Stimulated activated CD4-positive, alpha-beta T cell treated with anti-CD3 and anti-CD28 coated beads, Interleukin-2, amount 100 ng/mL, for 48 hours (primary cell): ENCODE measurements around the gene TTC7B.

Experiments used
- DNase-seq, 2 donors: peaks; one replicate each; pipeline ENCODE4 v3.0.0-alpha.2; 2020

TTC7B gene

DNA sequence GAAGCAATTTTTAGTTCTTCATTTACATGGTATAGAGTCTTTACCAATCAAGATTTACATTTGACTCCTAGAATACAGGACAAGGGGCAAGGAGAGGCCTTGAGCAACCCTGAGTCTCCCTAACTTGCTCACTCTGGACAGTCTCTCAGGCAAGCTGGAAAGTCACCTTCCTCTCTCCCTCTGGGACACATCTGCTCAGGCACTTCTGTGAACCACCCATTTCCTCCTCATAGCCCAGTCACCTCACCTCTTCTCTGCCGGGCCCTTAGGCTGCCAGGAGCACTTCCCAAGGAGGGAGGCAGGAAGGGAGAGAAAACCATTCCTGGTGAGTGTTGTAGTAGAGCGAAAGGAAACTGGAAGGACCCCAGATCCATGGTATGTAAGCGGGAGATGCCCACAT is 202.8 kb downstream of the TTC7B start:
- no peak for DNase-seq

DNA sequence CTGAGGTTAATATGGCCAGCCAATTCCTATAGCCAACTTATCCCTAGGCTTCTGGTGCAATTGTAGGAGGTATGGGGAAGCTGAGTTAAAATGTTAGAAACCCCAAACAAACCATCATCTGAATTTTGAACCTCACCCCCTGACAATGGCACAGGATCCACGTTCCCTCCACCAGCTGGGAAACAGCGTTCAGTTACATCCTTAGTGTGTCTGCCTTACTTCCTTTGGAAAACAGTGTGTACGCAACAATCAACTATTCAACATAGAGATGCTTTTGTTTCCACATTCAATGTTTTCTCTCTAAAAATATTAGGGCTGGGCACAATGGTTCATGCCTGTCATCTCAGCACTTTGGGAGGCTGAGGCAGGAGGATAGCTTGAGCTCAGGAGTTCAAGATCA is 203.4 kb downstream of the TTC7B start:
- DNase-seq = no peak

DNA sequence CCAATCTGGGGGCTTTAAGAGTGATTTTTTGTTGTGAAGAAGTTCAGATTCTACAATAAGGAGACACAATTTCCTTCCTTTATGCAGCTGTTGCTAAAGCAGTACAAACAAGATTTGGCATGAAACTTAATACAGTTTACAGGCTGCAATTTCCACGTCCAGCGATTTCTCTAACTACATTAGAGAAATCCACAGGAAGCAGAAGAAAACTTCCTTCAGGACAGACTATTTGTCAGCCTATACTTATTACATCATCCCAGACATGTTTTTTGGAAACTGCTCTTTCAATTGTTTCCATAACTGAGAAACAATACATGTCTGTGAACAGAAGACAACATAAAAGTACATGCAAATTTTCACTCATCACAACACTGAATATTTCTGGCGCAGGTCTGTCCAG is 204.3 kb downstream of the TTC7B start:
- DNase-seq = no peak

DNA sequence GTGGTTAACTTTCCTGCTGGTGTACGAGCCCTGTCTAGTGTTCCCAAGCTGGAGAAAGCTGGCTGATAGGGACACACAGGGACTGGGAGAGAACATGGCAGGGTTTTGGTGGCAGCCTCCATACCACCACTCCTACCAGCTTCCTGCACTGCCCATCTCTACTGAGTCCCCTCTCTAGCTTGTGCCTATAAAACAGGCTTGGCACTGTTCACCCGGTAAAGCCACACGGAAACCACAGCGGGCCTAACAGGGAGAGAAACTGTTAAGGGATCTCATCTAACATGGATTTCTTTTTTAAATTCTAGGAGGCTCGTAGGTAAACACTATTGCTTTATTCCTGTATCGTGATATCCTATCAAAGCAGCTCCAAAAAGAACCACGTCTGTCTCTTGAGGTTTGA is 204.7 kb downstream of the TTC7B start:
- DNase-seq = no peak

DNA sequence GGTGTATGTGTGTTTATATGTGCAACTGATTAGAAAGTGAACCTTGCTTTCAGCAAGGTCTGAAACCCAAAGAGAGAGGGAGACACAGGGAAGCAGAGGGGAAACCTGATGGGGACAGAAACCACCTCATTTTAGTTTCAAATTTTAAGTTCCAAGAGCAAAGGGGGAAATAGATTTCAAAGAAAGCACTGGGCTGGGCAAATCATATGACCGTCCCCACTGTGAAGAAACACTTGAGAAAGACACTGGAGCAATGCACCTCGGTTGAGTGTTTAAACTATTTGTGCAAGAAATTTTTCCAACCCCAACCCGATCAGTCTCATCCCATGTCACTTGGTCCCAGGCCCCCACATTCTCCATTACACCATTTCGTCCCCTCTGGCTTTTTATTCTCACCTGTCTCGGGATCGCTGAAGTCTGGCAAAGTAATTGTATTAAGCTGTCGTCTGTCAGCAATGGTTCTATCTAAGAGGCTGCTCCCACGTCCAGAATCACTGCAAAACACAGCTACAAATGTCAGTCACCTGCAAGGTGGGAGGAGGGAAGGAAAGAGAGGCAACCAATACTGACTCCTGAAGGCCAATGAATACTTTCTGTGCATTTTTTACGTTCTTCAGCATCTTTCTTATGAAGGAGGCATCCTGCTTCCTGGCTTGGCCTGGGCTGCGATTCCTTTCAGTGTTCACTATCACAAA is 205.7 kb downstream of the TTC7B start:
- no peak for DNase-seq

DNA sequence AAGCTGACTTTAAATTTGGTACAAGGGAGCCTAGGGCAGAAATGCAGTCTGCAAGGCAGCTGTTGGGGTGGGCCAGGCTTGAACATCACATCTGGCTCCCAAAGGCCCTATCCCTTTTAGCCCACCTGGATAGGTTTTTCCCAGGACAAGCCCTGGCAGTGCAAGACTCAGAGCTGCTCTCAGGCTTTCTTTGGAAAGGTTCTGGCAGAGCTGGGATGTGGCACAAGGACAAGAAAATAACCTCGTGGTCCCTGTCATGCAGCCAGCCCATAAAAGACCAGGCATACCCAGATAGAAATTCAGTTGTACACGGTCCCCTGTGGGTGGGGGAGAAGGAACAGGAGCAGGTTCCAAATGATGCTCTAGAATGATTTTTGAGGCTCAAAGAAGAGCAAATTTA is 206.9 kb downstream of the TTC7B start:
- no peak for DNase-seq

DNA sequence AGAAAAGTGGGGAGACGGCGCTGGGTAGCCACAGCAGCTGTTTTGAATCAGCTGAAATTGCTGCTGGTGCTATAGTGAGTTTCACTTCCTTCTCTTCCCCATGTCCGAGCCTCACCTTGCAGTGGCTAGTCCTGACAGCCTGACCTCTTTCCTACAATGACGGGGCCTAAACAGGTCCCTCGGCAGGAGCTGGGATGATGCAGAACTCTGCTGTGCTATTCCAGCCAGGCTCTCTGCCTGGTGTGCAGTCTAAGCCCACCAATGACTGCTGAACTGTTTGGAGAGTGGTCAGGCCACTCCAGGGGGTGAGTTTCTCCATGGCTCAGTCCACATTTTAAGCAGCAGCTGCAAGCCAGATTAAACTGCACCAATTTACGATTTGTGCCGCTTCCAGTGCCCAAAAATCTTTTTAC is 207.3 kb downstream of the TTC7B start:
- no peak for DNase-seq

DNA sequence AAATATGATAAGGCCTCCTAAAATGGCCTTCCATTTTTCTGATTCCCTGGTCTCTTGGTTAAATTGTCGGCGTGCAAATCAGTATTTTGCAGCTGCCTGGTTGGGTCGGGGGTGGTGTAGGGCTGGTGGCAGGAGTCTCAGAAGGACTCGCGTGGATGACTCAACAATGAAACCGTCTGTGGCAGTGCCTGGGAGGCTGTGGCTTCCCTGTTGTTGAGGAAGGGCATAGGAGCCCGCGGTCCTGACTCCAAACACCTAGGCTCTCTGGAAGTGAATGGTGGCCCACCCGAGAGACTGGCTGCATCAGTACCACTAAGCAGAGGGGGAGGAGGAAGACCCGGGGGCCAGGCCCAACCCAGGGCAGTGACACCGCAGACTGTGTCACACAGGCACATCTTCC is 207.9 kb downstream of the TTC7B start:
- no peak for DNase-seq

DNA sequence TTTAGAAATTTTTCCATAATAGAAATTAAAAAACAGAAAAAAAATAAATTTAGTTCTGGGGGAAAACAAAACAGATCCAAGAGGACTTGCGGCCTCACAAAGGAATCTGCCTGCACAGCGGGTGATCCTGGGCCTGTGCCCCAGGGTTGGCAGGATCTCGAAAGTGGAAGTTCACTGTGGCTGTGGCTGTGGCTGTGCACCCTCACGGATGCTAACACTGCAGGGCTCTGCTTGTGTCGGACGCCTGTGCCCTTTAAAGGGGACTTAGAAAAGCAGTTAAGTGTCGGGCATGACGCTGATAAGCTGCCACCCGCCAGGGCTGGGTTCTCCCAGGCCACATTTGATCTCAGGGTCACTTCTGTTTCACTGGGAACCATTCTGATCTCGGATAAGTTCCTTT is 209.1 kb downstream of the TTC7B start:
- no peak for DNase-seq

DNA sequence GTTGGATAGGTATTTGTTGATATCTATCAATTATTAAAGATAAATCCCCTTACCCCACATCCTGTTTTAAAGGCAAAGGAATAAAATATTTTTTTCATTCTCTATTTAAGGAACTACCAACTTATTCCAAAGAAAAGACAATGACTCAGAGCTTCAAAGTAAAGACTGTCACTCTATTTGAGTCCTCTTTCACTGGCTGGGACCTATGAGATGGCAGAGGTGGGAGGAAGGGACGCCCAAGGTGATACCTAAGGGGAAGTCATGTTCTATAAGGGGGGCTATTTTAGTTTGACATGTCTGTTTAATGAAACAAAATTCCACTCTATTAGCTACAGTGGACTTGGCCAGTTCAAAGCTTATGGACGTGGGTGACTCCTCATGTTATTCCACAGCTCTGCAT is 209.8 kb downstream of the TTC7B start:
- no peak for DNase-seq

DNA sequence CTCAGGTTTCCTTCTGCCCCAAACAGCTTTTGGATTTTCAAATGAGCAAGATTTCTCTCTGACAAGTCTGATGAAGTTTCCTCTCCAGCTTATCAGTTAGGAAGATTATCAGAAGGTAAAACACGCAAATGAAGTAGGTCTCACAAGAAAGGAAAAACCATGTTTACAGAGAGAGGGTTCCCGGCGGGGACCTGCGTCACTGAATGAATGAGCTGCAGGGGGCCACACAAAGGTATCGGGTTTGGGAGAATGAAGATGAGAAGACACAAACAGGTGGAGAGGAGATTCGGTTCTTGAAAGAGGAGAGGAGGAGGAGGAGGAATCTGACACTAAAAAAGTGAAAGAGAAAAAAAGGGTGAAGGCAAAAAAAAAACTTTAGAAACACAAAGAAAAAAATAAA is 210.8 kb downstream of the TTC7B start:
- no peak for DNase-seq

DNA sequence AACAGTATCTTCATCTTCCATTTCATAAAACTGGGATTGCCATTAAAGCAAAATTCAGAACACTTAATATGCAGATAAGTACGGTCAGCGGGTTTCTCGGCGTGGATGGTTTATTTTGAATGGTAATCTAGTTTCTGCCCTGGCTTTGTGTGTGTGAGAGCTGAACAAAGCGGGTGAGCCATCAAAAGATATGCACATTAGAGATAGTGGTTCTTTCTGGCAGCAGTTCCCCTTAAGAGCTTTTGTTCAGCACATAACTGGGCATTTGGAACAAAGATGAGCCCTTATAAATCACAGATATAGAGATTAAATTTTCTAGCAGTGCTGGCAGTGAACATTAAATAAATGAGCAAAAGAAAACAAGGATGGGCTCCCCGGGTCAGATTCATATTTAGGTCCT is 211.9 kb downstream of the TTC7B start:
- no peak for DNase-seq

DNA sequence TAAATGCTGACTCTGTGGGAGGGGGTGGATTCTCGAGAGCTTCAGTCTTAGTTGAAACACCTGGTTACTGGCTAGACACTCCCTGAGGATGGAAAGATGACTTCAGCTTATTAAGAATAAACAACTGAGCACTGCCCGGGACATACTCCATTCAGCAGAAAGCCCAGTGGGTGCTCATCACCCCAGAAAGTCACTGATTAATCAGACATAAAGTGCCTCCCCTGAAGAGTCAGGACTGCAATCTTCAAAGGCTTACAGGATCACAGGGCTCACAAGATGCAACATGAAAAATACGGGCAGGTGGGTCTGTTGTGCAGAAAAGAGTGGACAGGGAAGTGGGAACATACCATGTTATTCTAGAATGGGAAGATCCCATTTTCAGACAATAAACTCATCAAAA is 212.4 kb downstream of the TTC7B start:
- no peak for DNase-seq

DNA sequence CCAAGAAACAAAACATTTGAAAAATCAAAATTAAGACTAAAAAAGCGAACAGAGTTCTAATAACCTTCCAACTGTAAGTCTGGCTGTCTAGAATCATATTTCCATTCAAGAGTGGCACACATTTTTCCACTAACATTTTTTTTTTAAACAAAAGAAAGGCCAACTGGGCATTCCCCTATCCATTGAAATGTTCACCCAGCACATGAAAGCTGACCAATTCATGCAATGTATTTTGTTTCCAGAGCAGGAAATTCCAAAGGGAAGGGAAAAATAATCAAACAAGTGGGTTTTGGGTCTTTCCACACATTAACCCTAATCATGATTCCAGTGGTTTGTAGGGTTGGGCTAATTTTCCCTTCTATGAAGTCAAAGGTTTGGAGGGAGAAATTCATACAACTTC is 212.9 kb downstream of the TTC7B start:
- DNase-seq = no peak

DNA sequence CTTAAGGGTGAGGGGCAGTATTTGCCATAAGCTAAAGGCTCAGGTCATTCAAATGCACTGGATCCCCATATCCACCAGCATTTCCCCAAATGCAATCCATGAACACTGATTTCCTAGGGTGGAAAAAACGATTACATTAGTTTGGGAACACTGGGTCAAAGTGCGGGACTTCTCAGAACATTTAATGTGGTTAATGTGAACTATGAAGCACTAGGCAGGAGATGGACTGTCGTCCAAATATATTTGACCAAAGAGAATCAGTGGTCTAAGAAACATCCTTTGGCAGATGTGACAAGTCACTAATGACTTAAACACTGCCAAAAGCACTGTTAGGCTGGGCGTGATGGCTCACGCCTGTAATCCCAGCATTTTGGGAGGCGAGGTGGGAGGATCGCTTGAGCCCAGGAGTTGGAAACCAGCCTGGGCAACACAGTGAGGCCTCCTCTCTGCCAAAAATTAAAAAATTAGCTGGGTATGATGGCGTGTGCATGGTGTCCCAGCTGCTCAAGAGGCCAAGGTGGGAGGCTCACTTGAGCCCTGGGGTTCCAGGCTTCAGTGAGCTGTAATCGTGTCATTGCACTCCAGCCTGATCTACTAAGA is 214.0 kb downstream of the TTC7B start:
- DNase-seq = no peak

DNA sequence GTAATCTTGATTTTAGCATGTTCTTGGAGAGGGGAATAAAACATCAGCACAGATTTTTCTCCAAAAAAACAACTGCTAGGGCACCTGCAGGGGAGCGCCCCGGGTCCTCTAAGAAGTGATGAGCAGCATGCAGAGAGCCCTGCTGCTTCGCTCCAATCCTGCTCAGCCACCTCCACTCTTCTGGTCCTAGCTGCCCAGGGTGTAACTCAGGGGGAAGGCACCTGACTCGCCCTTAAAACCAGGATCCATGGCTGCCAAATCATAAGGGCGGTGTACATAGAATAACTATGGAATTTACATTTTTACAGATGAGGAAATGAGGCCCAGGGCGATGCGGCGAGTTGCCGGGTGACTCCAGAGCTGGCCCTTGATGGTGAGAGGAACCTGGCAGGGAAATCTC is 214.7 kb downstream of the TTC7B start:
- no peak for DNase-seq

DNA sequence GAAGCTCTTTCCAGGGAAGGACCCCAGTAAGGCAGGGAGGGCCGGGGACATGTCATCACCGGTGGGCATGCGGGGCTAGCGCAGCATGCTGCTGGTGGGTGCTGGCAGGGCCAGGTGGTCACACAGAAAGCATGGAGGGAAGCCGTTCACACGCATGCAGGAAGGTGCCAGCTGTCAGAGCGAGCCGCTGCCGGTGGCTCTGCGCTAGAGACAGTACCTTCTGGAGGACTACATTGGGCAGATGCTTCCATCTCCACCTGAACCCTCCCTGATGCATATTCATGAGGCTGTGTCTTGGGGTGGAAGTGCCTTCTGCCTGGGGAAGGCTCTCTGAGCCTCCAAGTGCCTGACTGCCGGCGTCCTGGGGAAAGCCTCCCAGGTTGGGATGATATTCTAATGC is 215.6 kb downstream of the TTC7B start:
- no peak for DNase-seq

DNA sequence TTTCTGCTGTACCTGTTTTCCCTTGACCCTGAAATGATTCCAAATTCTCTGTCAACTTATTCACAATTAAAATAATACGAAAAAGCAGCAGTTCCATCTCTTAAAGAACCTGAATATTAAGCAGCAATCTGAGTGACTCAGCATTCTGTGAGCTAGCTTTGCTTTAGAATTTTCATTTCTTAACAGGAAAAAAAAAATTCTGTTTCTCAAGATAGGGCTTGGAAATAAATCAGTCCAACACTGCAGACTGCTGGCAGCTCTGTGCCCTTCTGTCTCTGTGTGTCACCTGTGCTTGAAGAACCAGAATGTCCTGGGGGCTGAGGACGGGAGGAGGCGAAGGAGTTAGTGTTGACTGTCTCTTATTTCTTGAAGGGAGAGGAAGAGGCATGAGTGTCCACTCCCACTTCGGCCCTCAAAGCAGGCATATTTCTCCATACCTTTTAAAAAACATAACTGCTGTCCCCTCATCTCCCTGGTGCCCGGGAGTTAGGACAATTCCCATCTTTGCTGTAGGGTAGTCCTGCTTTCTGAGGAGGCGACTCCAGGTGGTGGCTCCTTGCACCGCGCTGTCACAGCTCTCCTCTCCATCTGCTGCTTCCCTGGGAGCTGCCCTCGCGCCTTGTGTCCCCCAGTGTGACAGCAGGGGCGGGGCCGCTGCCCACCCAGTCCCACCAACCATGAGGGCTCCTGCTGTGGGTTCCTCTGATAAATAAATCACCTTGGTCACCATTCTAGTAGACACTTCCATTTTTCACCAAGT is 216.3 kb downstream of the TTC7B start:
- DNase-seq = no peak

DNA sequence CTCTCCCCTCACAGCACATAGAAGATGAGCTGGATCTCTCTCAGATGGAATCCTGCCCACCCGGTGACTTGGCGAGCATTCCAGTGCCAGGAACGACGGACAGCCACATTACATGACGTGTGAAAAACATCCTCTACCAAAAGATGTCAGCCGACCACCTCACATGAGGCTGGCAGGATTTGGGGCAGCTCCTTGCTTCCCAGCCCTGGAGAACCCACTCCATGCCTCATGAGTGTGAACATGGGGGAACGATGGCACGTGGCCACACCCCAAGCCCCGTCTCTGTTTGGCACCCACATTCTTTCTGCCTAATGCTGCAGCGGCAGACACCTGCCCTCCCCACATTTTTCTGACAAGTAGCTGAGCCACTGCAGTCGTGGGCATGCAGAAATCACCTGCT is 216.9 kb downstream of the TTC7B start:
- DNase-seq = no peak

DNA sequence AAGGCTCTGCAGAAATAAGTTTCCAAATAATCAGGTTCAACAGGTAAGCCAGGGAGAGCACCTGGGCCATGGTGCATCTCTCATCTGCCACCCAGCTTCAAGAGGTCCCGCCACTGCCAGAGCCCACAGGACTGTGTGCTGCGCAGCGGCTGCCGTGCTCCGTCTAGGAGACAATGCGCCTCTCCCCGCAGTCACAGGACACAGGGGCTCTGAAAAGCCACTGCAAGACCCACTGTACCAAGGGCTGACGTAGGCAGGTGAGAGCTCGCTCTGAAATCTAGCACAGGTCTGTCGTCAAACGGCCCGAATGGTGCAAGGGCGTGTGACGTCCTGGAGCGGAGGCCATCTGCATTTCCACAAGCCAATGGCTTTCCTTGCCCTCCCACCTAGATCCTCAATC is 218.3 kb downstream of the TTC7B start:
- no peak for DNase-seq

DNA sequence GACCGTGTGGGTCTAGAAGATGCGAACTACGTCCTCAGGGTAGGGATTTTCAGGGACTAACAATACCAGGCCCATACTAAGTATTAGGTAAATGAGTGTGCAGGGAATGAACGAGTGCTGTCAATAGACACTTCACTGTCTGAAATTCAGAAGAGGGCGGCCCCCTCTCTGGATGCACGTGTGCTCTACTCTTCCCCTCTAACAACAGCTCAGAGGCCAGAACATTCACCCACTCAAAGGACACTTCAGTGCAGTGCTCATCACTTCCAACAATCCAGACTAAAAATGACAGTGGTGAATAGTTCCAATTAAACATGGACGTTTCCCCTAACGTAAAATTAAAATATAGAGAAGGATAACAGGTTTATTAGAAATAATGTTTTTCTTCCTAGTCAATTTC is 219.5 kb downstream of the TTC7B start:
- no peak for DNase-seq

DNA sequence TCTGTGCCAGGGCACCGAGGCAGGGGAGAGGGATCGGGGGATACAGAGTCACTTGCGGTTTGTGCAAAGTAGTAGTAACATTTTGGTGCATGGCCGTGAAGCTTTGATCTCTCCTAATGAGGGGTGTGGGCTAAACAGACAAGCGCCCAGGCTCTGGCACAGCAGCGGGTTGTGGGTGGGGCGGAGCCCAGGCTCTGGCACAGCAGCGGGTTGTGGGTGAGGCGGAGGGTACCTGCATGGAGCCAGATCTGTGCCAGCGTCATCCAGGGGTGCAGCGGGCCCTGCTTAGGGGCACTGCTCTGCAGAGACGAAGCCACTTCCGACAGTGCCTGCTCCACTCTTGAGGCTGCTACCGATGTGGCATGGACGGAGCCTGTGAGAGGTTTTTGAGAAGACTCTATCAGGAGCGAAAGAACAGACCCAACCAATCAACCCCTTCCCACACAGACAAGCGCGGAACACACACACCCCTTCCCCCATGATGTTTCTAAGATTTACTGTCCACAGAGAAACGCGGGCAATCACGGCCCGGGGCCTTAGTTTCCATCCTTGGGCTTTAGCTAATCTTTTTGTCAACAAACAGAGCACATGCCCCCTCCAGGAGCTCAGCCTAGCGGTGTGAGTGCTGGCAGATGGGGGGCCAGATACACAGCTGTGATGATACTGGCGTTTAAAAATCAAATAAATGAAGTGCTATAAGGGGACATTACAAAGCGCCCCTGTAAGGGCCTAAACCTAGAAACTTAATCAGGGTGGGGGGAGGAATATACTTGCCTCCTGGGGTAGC is 222.8 kb downstream of the TTC7B start:
- DNase-seq = no peak

DNA sequence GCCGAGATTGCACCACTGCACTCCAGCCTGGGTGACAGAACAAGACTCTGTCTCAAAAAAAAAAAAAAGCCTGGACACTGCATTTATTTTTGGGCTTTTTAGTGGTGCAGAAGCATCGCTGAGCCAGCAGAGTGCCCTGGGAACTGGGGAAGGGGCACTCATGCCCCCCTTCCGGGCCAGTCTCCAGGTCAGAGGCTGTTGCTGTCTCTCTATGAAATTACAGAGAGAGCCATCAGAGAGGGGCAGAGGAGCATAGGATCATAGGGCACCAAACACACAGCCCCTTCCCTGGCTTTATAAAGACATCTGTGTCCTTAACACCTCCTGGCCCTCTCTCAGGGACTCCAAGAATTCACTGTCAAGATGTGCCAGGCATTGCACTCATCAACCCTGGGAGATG is 223.6 kb downstream of the TTC7B start:
- no peak for DNase-seq

DNA sequence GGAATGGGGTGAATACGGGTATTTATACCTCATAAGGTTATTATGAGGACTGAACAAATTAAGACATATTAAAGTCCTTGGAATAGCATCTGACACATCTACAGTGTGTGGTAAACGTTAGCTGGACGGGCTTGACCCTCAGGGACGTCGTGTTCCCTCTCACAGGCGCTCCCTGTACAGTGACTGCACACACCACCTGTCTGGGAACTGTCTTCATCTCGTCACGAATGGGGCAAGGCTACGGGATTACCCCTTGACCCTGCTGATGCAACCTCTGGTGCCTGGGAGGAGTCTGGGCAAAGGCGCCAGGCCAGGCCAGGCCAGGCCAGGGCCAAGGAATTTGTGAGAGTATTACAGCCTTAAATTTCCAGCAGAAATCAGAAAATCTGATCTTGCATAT is 228.3 kb downstream of the TTC7B start:
- no peak for DNase-seq
